ENCODE measurements around the gene MAP2K6.

DNA sequence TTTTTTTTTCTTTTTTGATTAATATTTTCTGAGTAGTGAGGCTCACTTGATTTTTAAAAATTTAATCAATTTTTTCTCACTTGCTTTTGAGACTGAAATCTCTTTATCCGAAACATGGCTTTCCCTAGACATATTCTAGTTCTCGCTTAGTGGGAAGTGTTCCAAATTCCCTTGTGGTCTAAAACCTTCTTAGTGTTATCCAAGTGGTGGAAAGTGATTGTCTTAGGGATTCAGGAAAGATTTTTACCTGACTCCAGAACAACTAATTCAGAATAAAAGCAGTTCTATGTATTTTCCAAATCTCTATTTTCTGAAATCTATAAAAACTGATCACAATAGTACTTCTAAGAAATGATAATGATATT lies 178.8 kb downstream of the MAP2K6 start:
- TF ChIP-seq, protein P1, sequence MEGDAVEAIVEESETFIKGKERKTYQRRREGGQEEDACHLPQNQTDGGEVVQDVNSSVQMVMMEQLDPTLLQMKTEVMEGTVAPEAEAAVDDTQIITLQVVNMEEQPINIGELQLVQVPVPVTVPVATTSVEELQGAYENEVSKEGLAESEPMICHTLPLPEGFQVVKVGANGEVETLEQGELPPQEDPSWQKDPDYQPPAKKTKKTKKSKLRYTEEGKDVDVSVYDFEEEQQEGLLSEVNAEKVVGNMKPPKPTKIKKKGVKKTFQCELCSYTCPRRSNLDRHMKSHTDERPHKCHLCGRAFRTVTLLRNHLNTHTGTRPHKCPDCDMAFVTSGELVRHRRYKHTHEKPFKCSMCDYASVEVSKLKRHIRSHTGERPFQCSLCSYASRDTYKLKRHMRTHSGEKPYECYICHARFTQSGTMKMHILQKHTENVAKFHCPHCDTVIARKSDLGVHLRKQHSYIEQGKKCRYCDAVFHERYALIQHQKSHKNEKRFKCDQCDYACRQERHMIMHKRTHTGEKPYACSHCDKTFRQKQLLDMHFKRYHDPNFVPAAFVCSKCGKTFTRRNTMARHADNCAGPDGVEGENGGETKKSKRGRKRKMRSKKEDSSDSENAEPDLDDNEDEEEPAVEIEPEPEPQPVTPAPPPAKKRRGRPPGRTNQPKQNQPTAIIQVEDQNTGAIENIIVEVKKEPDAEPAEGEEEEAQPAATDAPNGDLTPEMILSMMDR (IDR thresholded peaks at IDR 0.05; ENCODE audit: borderline replicate concordance, extremely low read depth, low read length, poor library complexity, severe bottlenecking), result no peak
- TF ChIP-seq EZH2 (IDR thresholded peaks at IDR 0.05; ENCODE audit: borderline replicate concordance, low read depth, low read length, severe bottlenecking), result no peak
